ENCODE measurements around the gene C1orf210.

The C1orf210 gene

GRCh38 chr1:43233631-43234030 is 51.8 kb downstream of the C1orf210 start:
- no peak for FAIRE-seq
- TF ChIP-seq POLR2AphosphoS5 (IDR thresholded peaks at IDR 0.05; ENCODE audit: low read depth, low read length) = no peak
- TF ChIP-seq SPI1 (IDR thresholded peaks at IDR 0.05; ENCODE audit: low read depth, low read length) = no peak
- DNase-seq (ENCODE audit: insufficient read length, low spot score) = no peak

- DNase-seq (ENCODE audit: insufficient read length, low spot score) (no peak), FAIRE-seq (no peak)
- no peak for TF ChIP-seq POLR2A (IDR thresholded peaks at IDR 0.05; ENCODE audit: low read depth, low read length)
- TF ChIP-seq TAF1 (IDR thresholded peaks at IDR 0.05; ENCODE audit: low read depth, low read length) = no peak
- no peak for TF ChIP-seq POU2F2 (IDR thresholded peaks at IDR 0.05; ENCODE audit: low read depth, low read length)
- TF ChIP-seq POLR2AphosphoS5 (IDR thresholded peaks at IDR 0.05; ENCODE audit: low read depth, low read length) = no peak
- TF ChIP-seq PAX5 (IDR thresholded peaks at IDR 0.05; ENCODE audit: insufficient read depth, low read length, severe bottlenecking) = no peak
- TF ChIP-seq SPI1 (IDR thresholded peaks at IDR 0.05; ENCODE audit: low read depth, low read length) = no peak
Observed at GRCh38 chr1:43232482-43232881, 52.9 kb downstream of the C1orf210 start.

GRCh38 chr1:43232074-43232473 is 53.3 kb downstream of the C1orf210 start:
- DNase-seq (ENCODE audit: insufficient read length, low spot score) = no peak
- no peak for TF ChIP-seq SPI1 (IDR thresholded peaks at IDR 0.05; ENCODE audit: low read depth, low read length)
- no peak for TF ChIP-seq POLR2A (IDR thresholded peaks at IDR 0.05; ENCODE audit: low read depth, low read length)
- TF ChIP-seq POLR2AphosphoS5 (IDR thresholded peaks at IDR 0.05; ENCODE audit: low read depth, low read length) = no peak
- TF ChIP-seq POU2F2 (IDR thresholded peaks at IDR 0.05; ENCODE audit: low read depth, low read length) = no peak
- no peak for TF ChIP-seq PAX5 (IDR thresholded peaks at IDR 0.05; ENCODE audit: insufficient read depth, low read length, severe bottlenecking)
- TF ChIP-seq TAF1 (IDR thresholded peaks at IDR 0.05; ENCODE audit: low read depth, low read length) = no peak
- FAIRE-seq = no peak

All from GM12891 (cell line).